H1 (cell line): Measurements from ENCODE around the gene SYDE1. TPM values are rescaled to one million over a fixed set of nuclear protein-coding genes. Genes with fewer than 3 reads are reported as not detected.

ENCODE experiments used
- CTCF ChIA-PET: fragments of 300-600 bp; sonication (Branson Sonifier 250); formaldehyde crosslinking; loops from one replicate; lab custom pipeline; 2021; ENCODE audit not compliant: partially characterized antibody; lab: Charles Lee
- POLR2A ChIA-PET: fragments of 300-600 bp; sonication (Branson Sonifier 250); formaldehyde crosslinking; loops from one replicate; lab custom pipeline; 2021; ENCODE audit warnings: inconsistent platforms; ENCODE audit not compliant: partially characterized antibody; lab: Charles Lee
- DNase-seq, 2 experiments: peaks; one replicate each; pipeline versions ENCODE4 v3.0.0 to v3.0.0-alpha.2; 2010 to 2022; ENCODE audit warnings: low spot score in 2 of 2, low read depth in 1 of 2, mixed read lengths in 1 of 2
- FAIRE-seq: peaks from 2 replicates; lab custom pipeline; 2011; peaks lifted over from hg19 to GRCh38; lab: Jason Lieb, UNC
- H2AFZ ChIP-seq: 2 replicates; pipeline ENCODE4 v1.8.1; 2012; ENCODE audit warnings: low read length, inconsistent platforms
- H2AK5ac ChIP-seq: 2 replicates; pipeline ENCODE4 v1.6.1; 2013; ENCODE audit warnings: low read depth, low read length
- H2BK120ac ChIP-seq: replicated peaks from 2 replicates; pipeline ENCODE3; 2013; ENCODE audit warnings: low read depth, low read length, inconsistent platforms
- H2BK12ac ChIP-seq: 2 replicates; pipeline ENCODE4 v1.6.1; 2013; ENCODE audit warnings: low read depth, low read length
- H2BK15ac ChIP-seq: 2 replicates; pipeline ENCODE4 v1.6.1; 2013; ENCODE audit warnings: low read length
- H2BK20ac ChIP-seq: 2 replicates; pipeline ENCODE4 v1.6.1; 2013; ENCODE audit warnings: low read length
- H2BK5ac ChIP-seq: 2 replicates; pipeline ENCODE4 v1.6.1; 2013; ENCODE audit warnings: low read depth, low read length
- H3K14ac ChIP-seq: 2 replicates; pipeline ENCODE4 v1.6.1; 2013; ENCODE audit warnings: inconsistent platforms; ENCODE audit not compliant: insufficient read length
- H3K18ac ChIP-seq: 2 replicates; pipeline ENCODE4 v1.6.1; 2013; ENCODE audit warnings: low read length; ENCODE audit errors: extremely low read depth
- H3K23ac ChIP-seq: 2 replicates; pipeline ENCODE4 v1.6.1; 2013; ENCODE audit warnings: inconsistent platforms; ENCODE audit not compliant: insufficient read length
- H3K23me2 ChIP-seq: 2 replicates; pipeline ENCODE4 v1.6.1; 2013; ENCODE audit warnings: low read depth, low read length
- H3K27ac ChIP-seq: 2 replicates; pipeline ENCODE4 v1.6.1; 2011; ENCODE audit warnings: low read depth, low read length, inconsistent platforms
- H3K27me3 ChIP-seq, 4 experiments: replicated peaks in 1 of 4; 1 replicate in 1 of 4; 2 replicates in 3 of 4; pipeline versions ENCODE4 v1.6.1 to v1.8.1; 2011 to 2013; ENCODE audit warnings: low read length in 3 of 4, mild to moderate bottlenecking in 3 of 4, inconsistent platforms in 2 of 4, mixed read lengths in 2 of 4, moderate library complexity in 1 of 4; ENCODE audit not compliant: control insufficient read depth in 3 of 4, insufficient read depth in 3 of 4; ENCODE audit errors: extremely low read depth in 1 of 4
- H3K36me3 ChIP-seq, 4 experiments: 2 replicates each; pipeline versions ENCODE4 v1.6.1 to v1.8.1; 2011 to 2013; ENCODE audit warnings: mild to moderate bottlenecking in 4 of 4, low read length in 3 of 4, moderate library complexity in 2 of 4, control low read depth in 1 of 4, inconsistent platforms in 1 of 4; ENCODE audit not compliant: insufficient read depth in 4 of 4, control insufficient read depth in 2 of 4
- H3K4ac ChIP-seq: replicated peaks from 2 replicates; pipeline ENCODE3; 2013; ENCODE audit warnings: low read length, low read depth, mixed read lengths, inconsistent platforms; ENCODE audit not compliant: insufficient read length
- H3K4me1 ChIP-seq, 4 experiments: replicated peaks in 1 of 4; 1 replicate in 1 of 4; 2 replicates in 3 of 4; pipeline versions ENCODE4 v1.6.1 to v1.8.1; 2011 to 2013; ENCODE audit warnings: low read length in 3 of 4, inconsistent platforms in 2 of 4, mixed read lengths in 1 of 4; ENCODE audit not compliant: insufficient read depth in 4 of 4, control insufficient read depth in 3 of 4
- H3K4me2 ChIP-seq, 2 experiments: 2 replicates each; pipeline versions ENCODE4 v1.6.1 to v1.8.1; 2011 to 2013; ENCODE audit warnings: low read depth in 2 of 2, low read length in 2 of 2, control low read depth in 1 of 2, inconsistent platforms in 1 of 2, mild to moderate bottlenecking in 1 of 2; ENCODE audit not compliant: insufficient read depth in 1 of 2
- H3K4me3 ChIP-seq, 4 experiments: fragments of 200-600, 300-600 bp in 1 of 4; sonication (generic), shearing (Covaris generic), sonication (Bioruptor Twin) in 1 of 4; 2 replicates each; pipeline versions ENCODE4 v1.5.1 to v1.8.1; 2011 to 2016; ENCODE audit warnings: low read length in 4 of 4, low read depth in 3 of 4, control low read depth in 2 of 4, inconsistent platforms in 2 of 4, mild to moderate bottlenecking in 2 of 4, mixed read lengths in 1 of 4, moderate library complexity in 1 of 4; ENCODE audit not compliant: insufficient read depth in 2 of 4; ENCODE audit errors: extremely low read depth in 1 of 4
- H3K56ac ChIP-seq: replicated peaks from 2 replicates; pipeline ENCODE3; 2013; ENCODE audit warnings: low read depth, mild to moderate bottlenecking, mixed read lengths, low read length, inconsistent platforms; ENCODE audit not compliant: insufficient read length
- H3K79me1 ChIP-seq: 2 replicates; pipeline ENCODE4 v1.6.1; 2013; ENCODE audit warnings: low read depth, low read length, control low read depth
- H3K79me2 ChIP-seq, 2 experiments: 2 replicates each; pipeline versions ENCODE4 v1.6.1 to v1.8.1; 2012 to 2013; ENCODE audit warnings: low read length in 2 of 2, mild to moderate bottlenecking in 2 of 2, inconsistent platforms in 1 of 2; ENCODE audit not compliant: insufficient read depth in 2 of 2, control insufficient read depth in 1 of 2
- H3K9ac ChIP-seq, 4 experiments: replicated peaks in 1 of 4; 1 replicate in 1 of 4; 2 replicates in 3 of 4; pipeline versions ENCODE4 v1.6.1 to v1.8.1; 2011 to 2013; ENCODE audit warnings: low read depth in 3 of 4, low read length in 3 of 4, control low read depth in 2 of 4, mild to moderate bottlenecking in 2 of 4, moderate library complexity in 2 of 4, inconsistent platforms in 1 of 4; ENCODE audit errors: extremely low read depth in 1 of 4
- H3K9me3 ChIP-seq, 2 experiments: 2 replicates each; pipeline versions ENCODE4 v1.6.1 to v1.8.1; 2012 to 2013; ENCODE audit warnings: mild to moderate bottlenecking in 2 of 2, moderate library complexity in 2 of 2, control low read depth in 1 of 2, inconsistent platforms in 1 of 2, low read depth in 1 of 2, low read length in 1 of 2, mixed read lengths in 1 of 2; ENCODE audit not compliant: insufficient read depth in 2 of 2
- H4K20me1 ChIP-seq, 2 experiments: replicated peaks in 1 of 2; 2 replicates each; pipeline versions ENCODE3 to v1.8.1; 2011 to 2013; ENCODE audit warnings: inconsistent platforms in 2 of 2, low read length in 2 of 2, mild to moderate bottlenecking in 1 of 2; ENCODE audit not compliant: insufficient read depth in 2 of 2, control insufficient read depth in 1 of 2
- H4K5ac ChIP-seq: 2 replicates; pipeline ENCODE4 v1.6.1; 2013; ENCODE audit warnings: low read length, low read depth, mixed read lengths, inconsistent platforms; ENCODE audit not compliant: insufficient read length
- H4K8ac ChIP-seq: 2 replicates; pipeline ENCODE4 v1.8.0; 2013; ENCODE audit warnings: mild to moderate bottlenecking, moderate library complexity, low read length, inconsistent platforms; ENCODE audit not compliant: insufficient read depth; ENCODE audit errors: extremely low read depth
- H4K91ac ChIP-seq: replicated peaks from 2 replicates; pipeline ENCODE3; 2013; ENCODE audit warnings: low read length, mixed read lengths, inconsistent platforms; ENCODE audit not compliant: insufficient read length
- PHF8 ChIP-seq: fragments of 200-600 bp; sonication (generic); conservative IDR thresholded peaks from 2 replicates; pipeline ENCODE4 v1.7.1; 2012; ENCODE audit warnings: low read depth, mild to moderate bottlenecking, inconsistent platforms, low read length, moderate library complexity
- POLR2A ChIP-seq, 2 experiments: IDR thresholded peaks; 1 replicate in 1 of 2; 2 replicates in 1 of 2; pipeline ENCODE4 v1.6.1; 2011; ENCODE audit warnings: low read depth in 2 of 2, low read length in 2 of 2, mild to moderate bottlenecking in 2 of 2; ENCODE audit errors: control extremely low read depth in 1 of 2
- RAD21 ChIP-seq, 2 experiments: IDR thresholded peaks in 1 of 2; conservative IDR thresholded peaks in 1 of 2; 2 replicates each; pipeline ENCODE4 v1.6.1; 2011; ENCODE audit warnings: low read depth in 2 of 2, low read length in 2 of 2, improper control_type of control experiment in 1 of 2, inconsistent platforms in 1 of 2, mild to moderate bottlenecking in 1 of 2, moderate library complexity in 1 of 2
- WGBS, 2 experiments: shearing (Covaris generic) in 1 of 2; methylation state at CpG; one replicate each; pipeline versions ENCODE4 v1.1.6 to v1.1.7; 2013 to 2015; ENCODE audit warnings: low lambda C conversion rate in 2 of 2, mixed read lengths in 2 of 2, inconsistent platforms in 1 of 2, low coverage in 1 of 2, missing lambda C conversion rate in 1 of 2; ENCODE audit not compliant: insufficient replicate concordance in 2 of 2, insufficient coverage in 1 of 2, insufficient read length in 1 of 2; ENCODE audit errors: extremely low coverage in 1 of 2, missing lambda C conversion rate in 1 of 2; 5-methylcytosine and 5-hydroxymethylcytosine counted together
- polyA plus RNA-seq, 7 experiments: library from polyadenylated mRNA; depleted of rRNA in 3 of 7; stranded (reverse) in 5 of 7; unstranded in 2 of 7; fragments of >200 nt in 5 of 7; fragments of 200-250 nt in 2 of 7; gene quantifications; 1 replicate in 5 of 7; 2 replicates in 1 of 7; 4 replicates in 1 of 7; pipeline versions ENCODE4 v1.2.1 to v1.2.3, GENCODE V29; 2011 to 2013; ENCODE audit warnings: missing spikeins in 2 of 7, mixed read lengths in 2 of 7
- total RNA-seq: library from RNA; stranded (reverse); fragmentation: NEBNext Ultra II Directional; extraction: Animal tissue kit (Norgen Biotek cat#: 25700); gene quantifications from 2 replicates; pipeline ENCODE4 v1.2.1, GENCODE V29; 2021
- TF ChIP-seq, protein P1 (sequence below), 3 experiments: IDR thresholded peaks; 1 replicate in 2 of 3; 2 replicates in 1 of 3; pipeline versions ENCODE4 v1.5.1 to v1.6.1; 2011; ENCODE audit warnings: low read length in 3 of 3, mild to moderate bottlenecking in 3 of 3, inconsistent platforms in 2 of 3, low read depth in 1 of 3, moderate library complexity in 1 of 3; ENCODE audit not compliant: insufficient read depth in 1 of 3; ENCODE audit errors: control extremely low read depth in 1 of 3

SYDE1 gene
- total and polyA plus RNA-seq, 2 of the 8 experiments (the other 6 are each of a cell fraction or from before 2014, with no cell fraction given): 12.0 to 16.8 TPM

DNA sequence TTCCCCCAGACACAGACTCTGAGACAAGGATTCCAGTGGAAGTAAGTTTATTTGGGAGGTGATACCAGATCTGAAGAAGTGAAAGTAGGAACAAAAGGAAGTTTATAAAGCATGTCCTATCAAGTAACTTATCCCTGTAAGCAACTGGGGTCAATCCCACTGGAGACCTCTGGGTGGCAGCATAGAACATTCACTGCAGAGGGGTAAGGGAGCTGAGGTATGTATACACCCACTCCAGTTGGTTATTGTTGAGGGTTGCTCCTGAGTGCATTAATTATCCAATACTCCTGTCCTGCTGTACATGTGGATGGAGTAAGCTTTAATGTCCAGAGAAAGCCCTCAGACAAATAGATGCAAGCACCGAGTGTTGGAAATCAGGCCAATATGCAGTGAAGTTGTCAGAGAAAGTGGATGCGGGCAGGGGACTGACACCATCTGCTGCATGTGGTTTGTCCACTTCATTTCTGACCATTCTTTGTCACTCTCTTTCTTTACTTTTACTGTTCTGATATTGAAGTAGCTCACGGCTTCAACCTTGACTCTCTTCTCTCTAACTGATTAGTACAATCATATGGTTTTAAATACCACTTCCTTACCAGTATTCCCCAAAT is 46.9 kb downstream of the SYDE1 start:
- Histone ChIP-seq H3K56ac (no peak overlapping the region), H3K4me1 (no peaks in the 10 kb centered on the region; a peak in 1 of 7 replicates), H3K9ac (no peak overlapping the region), H4K91ac (no peak overlapping the region), H3K79me2 (no peaks in the 10 kb centered on the region), H4K8ac (no peak overlapping the region), H3K18ac (no peak overlapping the region), H3K23me2 (no peaks in the 10 kb centered on the region; the same call in 1 of the 2 replicates), H2BK5ac (no peak overlapping the region), H3K23ac (no peak overlapping the region), H2AK5ac (no peak overlapping the region), H2BK20ac (no peak overlapping the region), H3K79me1 (no peaks in the 10 kb centered on the region), H2BK15ac (no peak overlapping the region), H3K36me3 (peaks cover 0 to 6% (median 0%) of the 10 kb centered on the region in 4 experiments; a peak in 3 of 8 replicates), H3K9me3 (peaks cover 1 to 7% of the 10 kb centered on the region in 2 experiments; a peak in 3 of 4 replicates), H3K4me3 (no peak overlapping the region), H3K4ac (no peak overlapping the region), H2AFZ (no peak overlapping the region), H2BK12ac (no peak overlapping the region), H3K14ac (no peak overlapping the region), H4K20me1 (no peaks in the 10 kb centered on the region), H4K5ac (no peak overlapping the region), H3K4me2 (no peak overlapping the region), H3K27me3 (no peaks in the 10 kb centered on the region), H2BK120ac (no peak overlapping the region), H3K27ac (no peak overlapping the region)
- TF ChIP-seq RAD21 (IDR thresholded peaks at IDR 0.05 in 1 of 2, conservative IDR thresholded peaks at IDR 0.05 in 1 of 2; ENCODE audit: low read depth in 2 of 2, low read length in 2 of 2) (peak; percentile 63 to 74), PHF8 (no peak), POLR2A (IDR thresholded peaks at IDR 0.05; ENCODE audit: control extremely low read depth in 1 of 2, low read depth in 2 of 2, low read length in 2 of 2) (no peak)
- TF ChIP-seq, protein P1, sequence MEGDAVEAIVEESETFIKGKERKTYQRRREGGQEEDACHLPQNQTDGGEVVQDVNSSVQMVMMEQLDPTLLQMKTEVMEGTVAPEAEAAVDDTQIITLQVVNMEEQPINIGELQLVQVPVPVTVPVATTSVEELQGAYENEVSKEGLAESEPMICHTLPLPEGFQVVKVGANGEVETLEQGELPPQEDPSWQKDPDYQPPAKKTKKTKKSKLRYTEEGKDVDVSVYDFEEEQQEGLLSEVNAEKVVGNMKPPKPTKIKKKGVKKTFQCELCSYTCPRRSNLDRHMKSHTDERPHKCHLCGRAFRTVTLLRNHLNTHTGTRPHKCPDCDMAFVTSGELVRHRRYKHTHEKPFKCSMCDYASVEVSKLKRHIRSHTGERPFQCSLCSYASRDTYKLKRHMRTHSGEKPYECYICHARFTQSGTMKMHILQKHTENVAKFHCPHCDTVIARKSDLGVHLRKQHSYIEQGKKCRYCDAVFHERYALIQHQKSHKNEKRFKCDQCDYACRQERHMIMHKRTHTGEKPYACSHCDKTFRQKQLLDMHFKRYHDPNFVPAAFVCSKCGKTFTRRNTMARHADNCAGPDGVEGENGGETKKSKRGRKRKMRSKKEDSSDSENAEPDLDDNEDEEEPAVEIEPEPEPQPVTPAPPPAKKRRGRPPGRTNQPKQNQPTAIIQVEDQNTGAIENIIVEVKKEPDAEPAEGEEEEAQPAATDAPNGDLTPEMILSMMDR (IDR thresholded peaks at IDR 0.05; ENCODE audit: control extremely low read depth in 1 of 3, insufficient read depth in 1 of 3, low read depth in 1 of 3, low read length in 3 of 3): peak; percentile 53 to 83 (median 63)
- DNase-seq (peak in 1 of 2 experiments; percentile 84), FAIRE-seq (peak; percentile 92)
- ChIA-PET POLR2A (interaction anchor here (0.6 to 5.0 kb wide), 6 partner anchors 12 to 377 kb away, joined by 3 to 19 read pairs (median 4); a partner anchor contains a TSS), CTCF (interaction anchor here (0.6 to 7.6 kb wide), 59 partner anchors 9 to 1575 kb away, joined by 3 to 120 read pairs (median 4); partner anchors contain the start of genes ADGRE2, AKAP8L, CASP14 and EPHX3)
- 82% methylated on average over 3 of the region's 3 CpGs; no CpG with 5 or more reads in 1 of the 2 experiments for WGBS, 2 experiments
